ENCODE results near the gene VMO1.

DNA sequence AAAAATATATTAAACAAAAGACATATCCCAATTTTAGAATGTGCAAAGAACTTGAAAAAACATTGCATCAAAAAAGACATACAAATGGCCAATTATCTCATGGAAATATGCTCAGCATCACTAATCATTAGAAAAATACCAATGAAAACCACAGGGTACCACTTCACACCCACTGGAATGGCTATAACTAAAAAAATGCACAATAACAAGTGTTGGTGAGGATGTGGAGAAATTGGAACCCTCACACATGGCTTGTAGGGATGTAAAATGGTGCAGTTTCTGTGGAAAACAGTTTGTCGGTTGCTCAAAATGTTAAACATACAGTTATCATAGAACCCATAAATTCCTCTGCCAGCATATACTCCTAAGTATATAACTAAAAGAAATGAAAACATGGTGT, 9.0 kb upstream of the VMO1 start:
- TF ChIP-seq, protein P1, sequence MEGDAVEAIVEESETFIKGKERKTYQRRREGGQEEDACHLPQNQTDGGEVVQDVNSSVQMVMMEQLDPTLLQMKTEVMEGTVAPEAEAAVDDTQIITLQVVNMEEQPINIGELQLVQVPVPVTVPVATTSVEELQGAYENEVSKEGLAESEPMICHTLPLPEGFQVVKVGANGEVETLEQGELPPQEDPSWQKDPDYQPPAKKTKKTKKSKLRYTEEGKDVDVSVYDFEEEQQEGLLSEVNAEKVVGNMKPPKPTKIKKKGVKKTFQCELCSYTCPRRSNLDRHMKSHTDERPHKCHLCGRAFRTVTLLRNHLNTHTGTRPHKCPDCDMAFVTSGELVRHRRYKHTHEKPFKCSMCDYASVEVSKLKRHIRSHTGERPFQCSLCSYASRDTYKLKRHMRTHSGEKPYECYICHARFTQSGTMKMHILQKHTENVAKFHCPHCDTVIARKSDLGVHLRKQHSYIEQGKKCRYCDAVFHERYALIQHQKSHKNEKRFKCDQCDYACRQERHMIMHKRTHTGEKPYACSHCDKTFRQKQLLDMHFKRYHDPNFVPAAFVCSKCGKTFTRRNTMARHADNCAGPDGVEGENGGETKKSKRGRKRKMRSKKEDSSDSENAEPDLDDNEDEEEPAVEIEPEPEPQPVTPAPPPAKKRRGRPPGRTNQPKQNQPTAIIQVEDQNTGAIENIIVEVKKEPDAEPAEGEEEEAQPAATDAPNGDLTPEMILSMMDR (IDR thresholded peaks at IDR 0.05 in 4 of 5, conservative IDR thresholded peaks at IDR 0.05 in 1 of 5): no peak
- TF ChIP-seq POLR2A (IDR thresholded peaks at IDR 0.05): no peak
